Right lobe of liver (tissue), 6 donors: ENCODE data around the gene CDK11A. TPM values are rescaled to one million over a fixed set of nuclear protein-coding genes. Genes with fewer than 3 reads are reported as not detected.

Experiments used
- ATAC-seq, 4 donors: fragments of 200-7000 bp; cut with Tn5 transposase; one replicate each; pipeline ENCODE4 v1.9.1; 2020; ENCODE audit warnings: mild to moderate bottlenecking in 4 of 4, moderate library complexity in 4 of 4
- DNase-seq, 3 donors: peaks; one replicate each; pipeline ENCODE4 v3.0.0-alpha.2; 2020
- H3K27ac ChIP-seq, 3 donors: fragments of 200-600 bp; one replicate each; pipeline ENCODE4 v1.8.0; 2022
- H3K27me3 ChIP-seq, 2 donors: fragments of 200-600 bp; one replicate each; pipeline ENCODE4 v1.8.0; 2022
- H3K36me3 ChIP-seq, 4 donors: fragments of 200-600 bp; sonication (generic) in 1 of 4; one replicate each; pipeline versions ENCODE4 v1.5.1 to v1.8.0; 2017 to 2022; ENCODE audit warnings: control low read depth in 1 of 4
- H3K4me1 ChIP-seq, 4 donors: fragments of 200-600 bp; sonication (generic) in 1 of 4; one replicate each; pipeline versions ENCODE4 v1.5.1 to v1.8.0; 2017 to 2022; ENCODE audit warnings: control low read depth in 1 of 4
- H3K4me3 ChIP-seq, 3 donors: fragments of 200-600 bp; one replicate each; pipeline ENCODE4 v1.8.0; 2022
- H3K9me3 ChIP-seq, 4 donors: fragments of 200-600 bp; sonication (generic) in 1 of 4; one replicate each; pipeline versions ENCODE4 v1.5.1 to v1.8.0; 2017 to 2022; ENCODE audit warnings: control low read depth in 1 of 4
- CTCF ChIP-seq, 4 donors: fragments of 200-600 bp in 3 of 4; fragments of 450-650 bp in 1 of 4; IDR thresholded peaks; one replicate each; pipeline versions ENCODE4 v1.5.1 to v1.8.0; 2016 to 2022; ENCODE audit warnings: antibody characterized with exemption in 4 of 4, mild to moderate bottlenecking in 2 of 4
- POLR2A ChIP-seq: fragments of 450-650 bp; IDR thresholded peaks from one replicate; pipeline ENCODE4 v1.6.1; 2017; ENCODE audit warnings: antibody characterized with exemption, mild to moderate bottlenecking
- WGBS: methylation state at CpG from one replicate; pipeline ENCODE4 v1.1.6; 2018; ENCODE audit warnings: low coverage, low lambda C conversion rate; ENCODE audit not compliant: insufficient coverage; ENCODE audit errors: missing lambda C conversion rate; 5-methylcytosine and 5-hydroxymethylcytosine counted together
- intact Hi-C, 2 donors: fragments of 100-400 bp; cut with DNase I; formaldehyde crosslinking; loops; one replicate each; pipeline versions ENCODE4 v1.11.2 to v1.14.1; 2022
- total RNA-seq, 6 experiments: library from RNA; depleted of rRNA in 2 of 6; stranded (reverse); fragments of >200 nt in 2 of 6; fragmentation: NEBNext Ultra II Directional in 3 of 6; extraction: Animal tissue kit (Norgen Biotek cat#: 25700) in 3 of 6; gene quantifications; one replicate each; pipeline versions ENCODE4 v1.1.0 to v1.2.4, GENCODE V29; 2016 to 2023
- donor health status: DM: no; HTN: yes; CAD: no.
- donor health status: DM: no; HTN: no; CAD: no.
- donor health status: DM: no; HTN: no; CAD: no.
- donor health status: DM: no; HTN: yes; CAD: no.
- donor health status: DM: no; HTN: yes; CAD: no.

CDK11A gene
- total RNA-seq, 6 experiments from 2014 or later, result 8.4 to 25.2 (median 11.0) TPM

GRCh38 chr1:1755852-1756251 is 31.7 kb upstream of the CDK11A start:
- H3K27ac ChIP-seq, result no peak overlapping the region
- DNase-seq (peak in 2 of 3 donors; percentile 24 to 46), ATAC-seq (no peak)
- H3K4me1 ChIP-seq, result peaks cover 0 to 41% (median 11%) of the 10 kb centered on the region in 4 donors
- H3K36me3 ChIP-seq, result peaks cover 0 to 58% (median 10%) of the 10 kb centered on the region in 4 donors
- H3K27me3 ChIP-seq, result no peaks in the 10 kb centered on the region
- intact Hi-C loops, result loop anchor here (5.0 to 10.0 kb wide), 2 partner anchors 149 to 151 kb away; no protein-coding TSS in a partner anchor
- H3K4me3 ChIP-seq, result no peak overlapping the region
- TF ChIP-seq CTCF (IDR thresholded peaks at IDR 0.05) (no peak), POLR2A (no peak)
- H3K9me3 ChIP-seq, result no peaks in the 10 kb centered on the region
- no CpG with 5 or more reads among the region's 15 CpGs for WGBS

- no peak overlapping the region for H3K4me3 ChIP-seq
- peaks cover 0 to 54% (median 10%) of the 10 kb centered on the region in 4 donors for H3K36me3 ChIP-seq
- no peak overlapping the region for H3K27ac ChIP-seq
- H3K27me3 ChIP-seq, result no peaks in the 10 kb centered on the region
- H3K4me1 ChIP-seq, result peaks cover 0 to 41% (median 11%) of the 10 kb centered on the region in 4 donors
- H3K9me3 ChIP-seq, result no peaks in the 10 kb centered on the region
- ATAC-seq (no peak), DNase-seq (peak; percentile 25 to 57 (median 49))
- intact Hi-C loops, result loop anchor here (5.0 to 10.0 kb wide), 2 partner anchors 149 to 152 kb away; no protein-coding TSS in a partner anchor
- no peak for TF ChIP-seq CTCF (IDR thresholded peaks at IDR 0.05)
- TF ChIP-seq POLR2A, result no peak
- 76% methylated on average over 7 of the region's 19 CpGs for WGBS
Observed at GRCh38 chr1:1755426-1755825, 31.3 kb upstream of the CDK11A start.

- DNase-seq, result peak; percentile 31 to 59 (median 44)
- intact Hi-C loops, result loop anchor here in 1 of 2 donors (10.0 kb wide), 1 partner anchor 151 kb away; no protein-coding TSS in a partner anchor
- no peak overlapping the region for H3K27ac ChIP-seq
- TF ChIP-seq CTCF (IDR thresholded peaks at IDR 0.05) (no peak), POLR2A (no peak)
- H3K36me3 ChIP-seq, result peaks cover 0 to 48% (median 10%) of the 10 kb centered on the region in 4 donors
- H3K9me3 ChIP-seq, result no peaks in the 10 kb centered on the region
- no peak for ATAC-seq
- WGBS, result 100% methylated on average over 2 of the region's 49 CpGs
- H3K4me1 ChIP-seq, result peaks cover 0 to 30% (median 5%) of the 10 kb centered on the region in 4 donors
- H3K27me3 ChIP-seq, result no peaks in the 10 kb centered on the region
- H3K4me3 ChIP-seq, result no peak overlapping the region
Observed at GRCh38 chr1:1754051-1754815, 30.1 kb upstream of the CDK11A start.

- Histone ChIP-seq H3K9me3 (no peaks in the 10 kb centered on the region), H3K27me3 (no peaks in the 10 kb centered on the region), H3K4me3 (no peak overlapping the region), H3K27ac (no peak overlapping the region), H3K4me1 (peaks cover 0 to 26% (median 3%) of the 10 kb centered on the region in 4 donors), H3K36me3 (peaks cover 0 to 48% (median 10%) of the 10 kb centered on the region in 4 donors)
- WGBS, result no CpG with 5 or more reads among the region's 16 CpGs
- ATAC-seq (peak; percentile 3 to 20 (median 10)), DNase-seq (peak in 2 of 3 donors; percentile 37 to 61)
- no peak for TF ChIP-seq POLR2A
- peak in 1 of 4 donors; percentile 1 for TF ChIP-seq CTCF (IDR thresholded peaks at IDR 0.05)
- intact Hi-C loops, result loop anchor here in 1 of 2 donors (10.0 kb wide), 1 partner anchor 151 kb away; no protein-coding TSS in a partner anchor
Observed at GRCh38 chr1:1753607-1754005, 29.4 kb upstream of the CDK11A start.
